GM12875 (cell line): ENCODE data around the gene TRAPPC6A.

Experiments used
- H3K4me3 ChIP-seq: one replicate; pipeline ENCODE4 v1.5.1; 2011; ENCODE audit warnings: low read depth, low read length, control low read depth
- TF ChIP-seq, protein P1 (sequence below): IDR thresholded peaks from 2 replicates; pipeline ENCODE4 v1.5.1; 2011; ENCODE audit warnings: low read depth, mild to moderate bottlenecking, control low read depth, inconsistent platforms, low read length, moderate library complexity, borderline replicate concordance; ENCODE audit not compliant: insufficient read depth

TRAPPC6A gene

DNA sequence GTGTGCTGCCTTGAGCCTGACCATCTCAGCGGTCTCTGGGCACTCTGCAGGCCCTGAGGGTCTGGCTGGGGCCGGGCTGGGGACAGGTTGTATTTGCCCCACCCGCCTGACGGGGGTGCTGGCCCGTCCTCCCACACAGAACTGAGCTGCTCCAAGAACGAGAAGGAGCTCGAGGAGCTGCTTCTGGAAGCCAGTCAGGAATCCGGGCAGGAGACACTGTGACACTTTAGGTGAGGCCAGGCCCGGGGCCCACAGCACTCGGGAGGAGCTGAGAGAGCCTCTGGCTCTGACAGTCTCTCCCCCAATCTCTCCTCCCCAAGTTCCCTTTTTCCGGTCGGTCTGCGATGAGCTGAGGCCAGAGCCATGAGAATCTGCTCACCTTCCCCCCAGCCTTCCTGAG, 31.8 kb downstream of the TRAPPC6A start:
- TF ChIP-seq, protein P1, sequence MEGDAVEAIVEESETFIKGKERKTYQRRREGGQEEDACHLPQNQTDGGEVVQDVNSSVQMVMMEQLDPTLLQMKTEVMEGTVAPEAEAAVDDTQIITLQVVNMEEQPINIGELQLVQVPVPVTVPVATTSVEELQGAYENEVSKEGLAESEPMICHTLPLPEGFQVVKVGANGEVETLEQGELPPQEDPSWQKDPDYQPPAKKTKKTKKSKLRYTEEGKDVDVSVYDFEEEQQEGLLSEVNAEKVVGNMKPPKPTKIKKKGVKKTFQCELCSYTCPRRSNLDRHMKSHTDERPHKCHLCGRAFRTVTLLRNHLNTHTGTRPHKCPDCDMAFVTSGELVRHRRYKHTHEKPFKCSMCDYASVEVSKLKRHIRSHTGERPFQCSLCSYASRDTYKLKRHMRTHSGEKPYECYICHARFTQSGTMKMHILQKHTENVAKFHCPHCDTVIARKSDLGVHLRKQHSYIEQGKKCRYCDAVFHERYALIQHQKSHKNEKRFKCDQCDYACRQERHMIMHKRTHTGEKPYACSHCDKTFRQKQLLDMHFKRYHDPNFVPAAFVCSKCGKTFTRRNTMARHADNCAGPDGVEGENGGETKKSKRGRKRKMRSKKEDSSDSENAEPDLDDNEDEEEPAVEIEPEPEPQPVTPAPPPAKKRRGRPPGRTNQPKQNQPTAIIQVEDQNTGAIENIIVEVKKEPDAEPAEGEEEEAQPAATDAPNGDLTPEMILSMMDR = no peak
- no peak overlapping the region for H3K4me3 ChIP-seq

- TF ChIP-seq, protein P1 = no peak
- no peak overlapping the region for H3K4me3 ChIP-seq
Observed at GRCh38 chr19:45145270-45146189, 32.5 kb downstream of the TRAPPC6A start.

DNA sequence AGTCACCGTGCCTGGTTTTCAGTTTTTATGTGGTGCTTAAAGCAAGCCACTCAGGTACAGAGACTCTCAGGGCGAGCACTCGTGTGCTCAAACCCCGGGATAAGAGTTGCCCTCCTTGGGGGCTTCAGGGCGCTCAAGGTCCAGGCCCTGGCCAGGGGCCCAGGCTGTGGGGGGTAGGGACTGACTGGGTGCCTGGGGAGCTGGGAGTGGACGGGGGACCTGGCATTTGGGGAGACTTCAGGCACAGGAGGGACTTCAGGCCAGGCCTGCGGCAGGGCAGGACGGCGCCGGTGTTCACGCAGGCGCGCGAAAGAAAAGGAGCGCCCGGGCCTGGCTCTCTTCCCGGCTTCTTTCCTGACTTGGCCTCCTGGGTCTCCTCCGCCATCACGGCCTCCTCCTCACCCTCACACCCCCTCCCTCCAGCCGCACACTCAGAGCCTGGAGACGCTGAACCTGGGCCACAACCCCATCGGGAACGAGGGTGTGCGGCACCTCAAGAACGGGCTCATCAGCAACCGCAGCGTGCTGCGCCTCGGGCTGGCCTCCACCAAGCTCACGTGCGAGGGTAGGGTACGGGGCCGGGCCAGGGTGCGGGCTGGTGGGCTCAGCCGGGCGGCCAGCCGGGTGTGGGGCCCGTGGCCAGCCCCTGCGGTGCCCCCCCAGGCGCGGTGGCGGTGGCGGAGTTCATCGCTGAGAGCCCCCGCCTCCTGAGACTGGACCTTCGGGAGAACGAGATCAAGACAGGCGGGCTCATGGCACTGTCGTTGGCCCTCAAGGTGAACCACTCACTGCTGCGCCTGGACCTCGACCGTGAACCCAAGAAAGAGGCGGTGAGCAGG, 33.4 kb downstream of the TRAPPC6A start:
- TF ChIP-seq, protein P1 = no peak
- no peak overlapping the region for H3K4me3 ChIP-seq

- no peak overlapping the region for H3K4me3 ChIP-seq
- TF ChIP-seq, protein P1 = no peak
Observed at GRCh38 chr19:45142726-45143110, 35.3 kb downstream of the TRAPPC6A start.

- TF ChIP-seq, protein P1 = no peak
- H3K4me3 ChIP-seq = no peak overlapping the region
Observed at GRCh38 chr19:45142016-45142725, 35.9 kb downstream of the TRAPPC6A start.

DNA sequence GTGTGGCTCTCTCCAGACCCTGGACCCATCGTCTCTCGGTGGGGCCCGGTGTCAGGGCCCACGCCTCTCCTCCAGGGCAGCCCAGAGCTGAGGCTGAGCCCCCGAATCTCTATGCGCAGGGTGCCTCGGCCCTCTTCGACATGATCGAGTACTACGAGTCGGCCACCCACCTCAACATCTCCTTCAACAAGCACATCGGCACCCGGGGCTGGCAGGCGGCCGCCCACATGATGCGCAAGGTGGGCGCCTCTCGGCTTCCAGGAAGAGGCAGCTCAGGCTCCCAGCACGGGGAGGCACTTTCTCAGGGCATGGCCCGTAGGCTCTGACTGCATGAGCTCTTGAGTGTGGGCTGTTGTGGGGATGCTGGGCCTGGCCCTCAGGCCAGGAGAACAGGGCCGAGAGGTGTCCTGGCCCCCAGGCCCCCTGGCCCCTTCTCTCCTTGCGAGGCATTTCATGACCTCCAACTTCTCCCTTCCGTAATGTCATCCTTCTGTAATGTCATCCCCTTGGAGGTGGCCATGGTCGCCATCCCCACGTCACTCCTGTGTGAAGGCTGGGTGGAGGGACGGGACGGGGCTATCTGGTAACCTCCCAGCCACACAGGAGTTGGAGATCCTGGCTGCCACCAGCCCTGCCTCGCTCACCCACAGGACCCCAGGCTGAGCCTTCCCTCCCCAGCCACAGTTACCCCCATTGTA, 36.7 kb downstream of the TRAPPC6A start:
- TF ChIP-seq, protein P1 = no peak

More for the DNA sequence above, 36.7 kb downstream of the TRAPPC6A start:
- no peak overlapping the region for H3K4me3 ChIP-seq
